GM10847 (cell line): ENCODE data around the gene RIPOR3.

Experiments used
- POLR2A ChIP-seq: IDR thresholded peaks from 2 replicates; pipeline ENCODE4 v1.6.1; 2011; ENCODE audit not compliant: insufficient read length; ENCODE audit errors: extremely low read depth

Gene RIPOR3

GRCh38 chr20:50632701-50633100 lies 58.6 kb downstream of the RIPOR3 start:
- no peak for TF ChIP-seq POLR2A

- no peak for TF ChIP-seq POLR2A
Measured at GRCh38 chr20:50632236-50632635, 59.1 kb downstream of the RIPOR3 start.

GRCh38 chr20:50630578-50631263 lies 60.6 kb downstream of the RIPOR3 start:
- TF ChIP-seq POLR2A = no peak

GRCh38 chr20:50629670-50630045 lies 61.7 kb downstream of the RIPOR3 start:
- no peak for TF ChIP-seq POLR2A

GRCh38 chr20:50628853-50629669 lies 62.3 kb downstream of the RIPOR3 start:
- TF ChIP-seq POLR2A = no peak

GRCh38 chr20:50628332-50628731 lies 63.0 kb downstream of the RIPOR3 start:
- TF ChIP-seq POLR2A = no peak

- TF ChIP-seq POLR2A = no peak
Measured at GRCh38 chr20:50627747-50628146, 63.6 kb downstream of the RIPOR3 start.

GRCh38 chr20:50625986-50626677 lies 65.2 kb downstream of the RIPOR3 start:
- no peak for TF ChIP-seq POLR2A

- no peak for TF ChIP-seq POLR2A
Measured at GRCh38 chr20:50624351-50625016, 66.9 kb downstream of the RIPOR3 start.

- TF ChIP-seq POLR2A = no peak
Measured at GRCh38 chr20:50621068-50621665, 70.2 kb downstream of the RIPOR3 start.

GRCh38 chr20:50618537-50618936 lies 72.8 kb downstream of the RIPOR3 start:
- no peak for TF ChIP-seq POLR2A

- no peak for TF ChIP-seq POLR2A
Measured at GRCh38 chr20:50617022-50617421, 74.3 kb downstream of the RIPOR3 start.

GRCh38 chr20:50615407-50615806 lies 75.9 kb downstream of the RIPOR3 start:
- no peak for TF ChIP-seq POLR2A

GRCh38 chr20:50613438-50614169 lies 77.7 kb downstream of the RIPOR3 start:
- TF ChIP-seq POLR2A = no peak
